GM21390 (cell line): Measurements from ENCODE around the gene DDTL.

Source experiments
- ATAC-seq: cut with Tn5 transposase; IDR thresholded peaks from one replicate; pipeline ENCODE4 v1.9.1; 2021; ENCODE audit not compliant: unreplicated experiment

Gene DDTL

GRCh38 chr22:24005201-24005600, 38.5 kb downstream of the DDTL start, which contains the start of gene GSTT4:
GSTT4 (minus strand) TSS chr22:24005453; CDS start chr22:24005356, 97 bp downstream.
- no peak for ATAC-seq

- no peak for ATAC-seq
These were observed 39.7 kb downstream of the DDTL start for GRCh38 chr22:24006207-24006913.

- no peak for ATAC-seq
These were observed 40.2 kb downstream of the DDTL start for GRCh38 chr22:24006914-24007214.

- no peak for ATAC-seq
These were observed 40.7 kb downstream of the DDTL start for GRCh38 chr22:24007253-24008021.

- no peak for ATAC-seq
These were observed 41.3 kb downstream of the DDTL start for GRCh38 chr22:24008022-24008283.

GRCh38 chr22:24008381-24009226, 41.9 kb downstream of the DDTL start:
- no peak for ATAC-seq

GRCh38 chr22:24009227-24010017, 42.7 kb downstream of the DDTL start:
- ATAC-seq, result no peak

GRCh38 chr22:24010018-24010391, 43.3 kb downstream of the DDTL start:
- ATAC-seq, result no peak

GRCh38 chr22:24011735-24012068, 45.0 kb downstream of the DDTL start:
- no peak for ATAC-seq

GRCh38 chr22:24016156-24016555, 49.5 kb downstream of the DDTL start:
- no peak for ATAC-seq

- ATAC-seq, result no peak
These were observed 54.6 kb downstream of the DDTL start for GRCh38 chr22:24021304-24021703.
